Stimulated activated CD8-positive, alpha-beta memory T cell treated with anti-CD3 and anti-CD28 coated beads, Interleukin-15, amount 100 ng/mL, for 1 hour (primary cell): Measurements from ENCODE around the gene LDLRAD4.

Experiments
- DNase-seq: peaks from one replicate; pipeline ENCODE4 v3.0.0-alpha.2; 2020; ENCODE audit warnings: low read depth

The LDLRAD4 gene

GRCh38 chr18:13218368-13218991, at the start of gene LDLRAD4:
LDLRAD4 (plus strand) TSS chr18:13218760.
- DNase-seq = no peak

GRCh38 chr18:13173578-13174145, 44.9 kb upstream of the LDLRAD4 start:
- no peak for DNase-seq

- DNase-seq = no peak
Observed at GRCh38 chr18:13175266-13175665, 43.3 kb upstream of the LDLRAD4 start.

DNA sequence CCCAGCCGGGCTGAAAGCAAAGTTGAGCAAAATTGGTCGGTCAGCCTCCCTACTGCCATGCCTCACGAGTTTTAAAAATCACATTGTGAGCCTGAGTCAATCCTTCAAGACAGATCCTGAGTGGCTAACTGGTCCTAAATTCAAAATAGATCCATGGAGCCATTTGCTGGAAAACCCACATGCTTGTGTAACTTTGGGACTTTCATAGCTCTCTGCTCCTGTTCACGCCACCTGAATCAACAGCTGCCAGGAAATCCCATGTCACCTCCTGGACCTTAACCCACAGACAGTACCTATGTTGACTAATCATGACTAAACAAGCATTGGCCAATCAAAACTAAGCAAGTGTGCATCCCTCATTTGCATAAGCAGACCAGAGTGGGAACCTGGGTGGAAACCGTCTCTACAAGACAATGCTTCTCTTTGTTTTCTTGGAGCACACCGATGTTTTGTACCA, 42.8 kb upstream of the LDLRAD4 start:
- DNase-seq = no peak

- no peak for DNase-seq
Observed at GRCh38 chr18:13176847-13177246, 41.7 kb upstream of the LDLRAD4 start.

GRCh38 chr18:13178197-13178596, 40.4 kb upstream of the LDLRAD4 start:
- no peak for DNase-seq

GRCh38 chr18:13178976-13179375, 39.6 kb upstream of the LDLRAD4 start:
- DNase-seq = no peak

DNA sequence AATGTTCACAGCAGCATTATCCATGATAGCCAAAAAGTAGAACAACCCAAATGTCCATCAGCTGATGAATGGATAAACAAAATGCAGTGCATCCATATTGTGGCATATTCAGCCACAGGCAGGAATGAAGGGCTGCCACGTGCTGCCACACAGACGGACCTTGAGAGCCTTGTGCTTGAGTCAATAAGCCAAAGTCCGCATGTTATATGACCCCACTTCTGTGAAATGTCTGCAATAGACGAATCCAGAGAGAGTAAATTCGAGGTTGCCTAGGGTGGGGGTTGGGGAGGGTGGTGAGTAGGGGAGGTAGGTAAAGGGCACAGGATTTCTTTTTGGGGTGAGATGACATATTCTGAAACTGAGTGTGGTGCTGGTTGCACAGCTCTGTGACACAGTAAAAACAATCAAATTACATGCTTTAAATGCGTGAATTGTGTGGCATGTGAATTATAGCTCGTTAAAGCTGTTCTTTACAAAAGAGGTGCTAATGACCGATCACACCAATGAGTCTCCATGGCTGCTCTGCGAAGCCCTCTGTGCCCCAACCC, 38.9 kb upstream of the LDLRAD4 start:
- no peak for DNase-seq

- no peak for DNase-seq
Observed at GRCh38 chr18:13180614-13181375, 37.8 kb upstream of the LDLRAD4 start.

DNA sequence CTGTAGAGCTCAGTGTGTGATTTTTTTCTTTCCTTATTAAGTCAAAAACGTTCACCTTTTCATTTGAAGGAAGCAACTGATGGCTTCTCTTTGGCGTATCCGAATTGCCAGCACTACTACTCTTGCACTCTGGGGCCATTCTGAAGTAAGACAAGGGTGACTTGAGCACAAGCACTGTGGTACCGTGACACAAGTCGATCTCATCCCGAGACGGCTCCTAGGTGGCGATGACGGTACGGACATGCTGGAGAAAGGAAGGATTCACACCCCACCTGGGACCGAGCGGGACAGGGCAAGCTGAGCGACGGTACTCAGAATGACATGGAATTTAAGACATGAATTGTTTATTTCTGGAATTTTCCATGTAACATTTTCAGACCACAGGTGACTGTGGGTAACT, 36.8 kb upstream of the LDLRAD4 start:
- DNase-seq = no peak

- DNase-seq = no peak
Observed at GRCh38 chr18:13183359-13183758, 35.2 kb upstream of the LDLRAD4 start.

- no peak for DNase-seq
Observed at GRCh38 chr18:13183790-13184189, 34.8 kb upstream of the LDLRAD4 start.

- no peak for DNase-seq
Observed at GRCh38 chr18:13184396-13184795, 34.2 kb upstream of the LDLRAD4 start.

DNA sequence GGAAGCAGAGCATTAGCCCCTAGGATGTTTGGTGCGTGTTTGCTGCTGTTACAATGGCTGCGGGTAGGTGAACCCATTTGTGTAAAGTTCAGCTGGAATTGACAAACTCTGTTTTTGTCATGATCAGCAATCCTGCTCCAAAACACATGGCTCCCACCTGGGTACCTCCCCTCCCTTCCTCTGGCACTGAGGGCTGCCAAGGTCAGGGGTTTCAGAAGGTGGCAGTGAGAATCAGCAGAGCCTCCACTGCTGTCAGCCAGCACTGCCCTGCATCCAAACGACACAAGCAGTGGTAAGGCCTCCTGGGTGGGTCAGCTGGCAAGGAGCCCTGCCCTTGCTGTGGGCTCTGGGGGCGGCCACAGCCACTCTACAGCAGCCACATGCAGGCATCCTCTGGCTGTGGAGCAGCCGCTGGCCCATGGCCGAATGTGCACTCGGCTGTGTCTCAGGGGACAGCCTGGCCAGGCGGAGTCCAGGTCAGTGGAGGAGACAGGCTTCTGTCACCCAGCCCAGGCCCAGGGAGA, 32.8 kb upstream of the LDLRAD4 start:
- DNase-seq = no peak

- no peak for DNase-seq
Observed at GRCh38 chr18:13186687-13187086, 31.9 kb upstream of the LDLRAD4 start.

DNA sequence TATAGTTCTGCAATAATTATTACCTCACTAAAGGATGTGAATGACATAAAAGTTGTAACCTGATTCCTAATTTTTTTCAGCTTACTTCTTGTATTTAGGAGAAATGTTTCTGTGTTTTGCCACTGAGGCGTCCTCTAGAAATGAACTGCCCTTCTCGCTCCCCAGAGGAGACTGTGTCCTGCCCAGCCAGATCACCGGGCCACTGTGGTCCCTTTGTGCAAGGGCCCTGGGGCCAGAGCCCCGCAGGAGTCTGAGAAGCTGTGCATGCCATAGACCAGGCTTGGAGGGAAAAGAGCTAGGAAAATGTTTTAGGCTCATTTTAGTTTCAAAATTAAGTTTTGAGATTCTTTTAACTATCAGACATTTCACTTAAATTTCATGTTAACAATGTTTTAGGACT, 31.1 kb upstream of the LDLRAD4 start:
- DNase-seq = no peak

DNA sequence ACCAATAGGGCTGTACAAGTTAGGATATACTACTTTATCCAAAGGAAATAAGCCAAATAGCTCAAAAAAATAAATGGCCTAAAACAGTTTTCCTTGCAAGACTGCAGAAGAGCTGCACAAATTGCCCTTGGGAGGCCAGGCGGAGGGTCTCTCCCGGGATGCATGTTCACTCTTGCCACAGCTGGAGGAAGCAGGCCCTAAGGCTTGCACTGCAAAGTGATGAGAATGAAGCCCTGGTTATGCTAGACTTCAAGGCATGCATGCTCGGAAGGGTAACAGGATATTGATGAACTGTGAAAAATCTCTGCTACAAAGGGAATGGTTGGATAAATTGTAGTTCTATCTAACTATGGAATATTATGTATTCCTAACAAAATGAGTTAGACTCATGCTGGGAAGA, 27.5 kb upstream of the LDLRAD4 start:
- no peak for DNase-seq

- no peak for DNase-seq
Observed at GRCh38 chr18:13191779-13192178, 26.8 kb upstream of the LDLRAD4 start.

DNA sequence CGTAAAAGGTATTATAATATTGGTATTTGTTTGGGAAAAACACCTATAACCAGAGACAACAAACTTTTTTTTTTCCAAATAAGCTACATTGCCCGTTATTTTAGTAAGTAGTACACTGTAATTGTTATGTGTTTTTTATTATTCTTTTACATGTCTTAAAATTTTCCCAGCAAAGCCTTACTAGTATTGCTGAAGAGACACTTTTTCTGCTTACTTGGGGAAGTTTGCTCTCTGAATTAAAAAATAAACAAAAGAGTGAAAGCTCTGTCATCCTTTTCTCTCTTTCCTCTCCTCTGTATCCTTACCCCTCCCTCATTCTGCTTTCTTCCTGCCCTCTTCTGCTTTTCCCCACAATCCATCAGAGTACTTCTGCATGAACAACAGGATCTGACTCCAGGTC, 25.6 kb upstream of the LDLRAD4 start:
- DNase-seq = no peak

DNA sequence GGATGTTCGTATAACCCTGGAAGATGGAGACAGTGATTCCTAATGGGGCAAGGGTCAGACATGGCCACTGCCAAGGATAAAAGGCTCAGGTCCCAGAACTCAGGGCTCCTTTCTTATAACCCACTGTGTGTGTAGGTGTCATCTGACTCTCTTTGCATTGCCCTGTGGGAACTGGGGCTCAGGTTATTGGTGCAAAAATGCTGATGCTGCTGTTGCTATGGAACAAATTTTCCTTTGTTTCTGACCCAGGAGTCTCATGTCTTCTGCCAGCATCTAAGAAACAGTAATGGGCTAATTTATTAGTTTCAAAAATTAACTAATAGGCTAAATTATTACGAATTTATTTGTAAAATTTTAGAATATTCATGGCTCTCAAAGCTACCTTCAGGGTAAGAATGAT, 24.3 kb upstream of the LDLRAD4 start:
- DNase-seq = no peak

DNA sequence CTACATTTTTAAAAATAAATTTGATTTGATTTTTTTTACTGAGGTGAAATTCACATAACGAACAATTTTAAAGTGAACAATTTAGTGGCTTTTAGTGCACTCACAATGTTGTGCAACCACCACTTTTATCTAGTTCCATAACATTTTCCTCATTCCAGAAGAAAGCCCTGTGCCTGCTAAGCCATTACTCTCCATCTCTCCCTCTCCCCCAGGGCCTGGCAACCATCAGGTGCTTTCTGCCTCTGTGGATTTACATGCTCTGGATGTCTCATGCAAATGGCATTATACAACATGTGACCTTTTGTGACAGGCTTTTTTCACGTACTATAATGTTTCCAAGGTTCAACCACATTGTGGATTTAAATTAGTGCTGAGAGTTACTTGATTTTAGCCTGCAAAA, 19.9 kb upstream of the LDLRAD4 start:
- no peak for DNase-seq

GRCh38 chr18:13199169-13199568, 19.4 kb upstream of the LDLRAD4 start:
- no peak for DNase-seq

GRCh38 chr18:13201292-13201691, 17.3 kb upstream of the LDLRAD4 start:
- no peak for DNase-seq
